Peyer's patch (tissue), 4 donors: ENCODE results near the gene COMMD4. TPM values are rescaled to one million over a fixed set of nuclear protein-coding genes. Genes with fewer than 3 reads are reported as not detected.

ENCODE experiments used
- DNase-seq, 3 donors: peaks; one replicate each; pipeline ENCODE4 v3.0.0-alpha.2; 2017 to 2019
- H3K27ac ChIP-seq, 4 donors: fragments of 200-600 bp; sonication (generic); one replicate each; pipeline ENCODE4 v1.5.1; 2016 to 2019
- H3K27me3 ChIP-seq, 2 donors: fragments of 200-600 bp; sonication (generic); one replicate each; pipeline ENCODE4 v1.5.1; 2019
- H3K36me3 ChIP-seq, 3 donors: fragments of 200-600 bp; sonication (generic); one replicate each; pipeline ENCODE4 v1.5.1; 2016 to 2019
- H3K4me1 ChIP-seq, 4 donors: fragments of 200-600 bp; sonication (generic); one replicate each; pipeline ENCODE4 v1.5.1; 2016 to 2019
- H3K4me3 ChIP-seq, 4 donors: fragments of 200-600 bp; sonication (generic); 1 replicate in 3 of 4; 2 replicates in 1 of 4; pipeline ENCODE4 v1.5.1; 2016 to 2019; ENCODE audit warnings: mild to moderate bottlenecking in 1 of 4
- H3K9me3 ChIP-seq, 4 donors: fragments of 200-600 bp; sonication (generic); one replicate each; pipeline ENCODE4 v1.5.1; 2016 to 2019; ENCODE audit warnings: mild to moderate bottlenecking in 1 of 4
- CTCF ChIP-seq, 6 experiments: fragments of 450-650 bp in 4 of 6; fragments of 200-600 bp in 2 of 6; sonication (generic) in 1 of 6; IDR thresholded peaks; one replicate each; pipeline ENCODE4 v1.5.1; 2017 to 2019; ENCODE audit warnings: antibody characterized with exemption in 6 of 6, mild to moderate bottlenecking in 3 of 6, moderate library complexity in 1 of 6
- POLR2A ChIP-seq, 2 donors: fragments of 450-650 bp; IDR thresholded peaks; one replicate each; pipeline ENCODE4 v1.5.1; 2017; ENCODE audit warnings: antibody characterized with exemption in 2 of 2, mild to moderate bottlenecking in 2 of 2, moderate library complexity in 2 of 2
- total RNA-seq, 4 donors: library from RNA; depleted of rRNA; stranded (reverse); fragments of >200 nt; gene quantifications; one replicate each; pipeline ENCODE4 v1.1.0, GENCODE V29; 2016

Gene COMMD4
- total RNA-seq, 4 donors from 2014 or later = 54.2 to 107 (median 68.0) TPM

DNA sequence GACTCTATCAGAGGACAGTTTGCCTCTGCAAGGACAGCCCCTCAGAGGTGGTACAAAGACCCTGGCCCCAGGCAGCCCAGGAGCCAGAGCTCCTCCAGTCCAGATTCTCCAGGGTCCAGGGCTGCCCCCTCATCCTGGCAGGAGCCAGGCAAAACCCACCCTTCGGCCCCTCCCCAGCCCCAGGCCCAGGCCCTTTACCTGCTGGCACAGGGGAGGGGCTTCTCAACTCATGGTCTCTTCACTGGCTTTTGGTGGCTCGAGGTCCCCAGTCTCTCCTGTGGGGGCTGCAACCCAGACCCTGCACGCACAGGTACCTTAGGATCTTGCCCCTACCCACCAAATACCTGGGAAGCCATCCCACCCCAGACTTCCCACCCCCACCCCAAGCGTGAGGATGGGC, 19.5 kb downstream of the COMMD4 start:
- Histone ChIP-seq H3K4me3 (no peak overlapping the region), H3K36me3 (peaks cover 0 to 45% (median 0%) of the 10 kb centered on the region in 3 donors), H3K4me1 (peaks cover 0 to 5% (median 0%) of the 10 kb centered on the region in 4 donors), H3K9me3 (peaks cover 0 to 6% (median 0%) of the 10 kb centered on the region in 4 donors), H3K27ac (no peak overlapping the region), H3K27me3 (no peaks in the 10 kb centered on the region)
- TF ChIP-seq POLR2A (IDR thresholded peaks at IDR 0.05) = no peak
- TF ChIP-seq CTCF (IDR thresholded peaks at IDR 0.05) = no peak
- no peak for DNase-seq

- no peak overlapping the region for H3K27ac ChIP-seq
- no peak for TF ChIP-seq CTCF (IDR thresholded peaks at IDR 0.05)
- TF ChIP-seq POLR2A (IDR thresholded peaks at IDR 0.05) = no peak
- H3K4me1 ChIP-seq = peaks cover 0 to 5% (median 0%) of the 10 kb centered on the region in 4 donors
- H3K9me3 ChIP-seq = no peaks in the 10 kb centered on the region
- H3K4me3 ChIP-seq = no peak overlapping the region
- no peaks in the 10 kb centered on the region for H3K27me3 ChIP-seq
- H3K36me3 ChIP-seq = peaks cover 0 to 51% (median 0%) of the 10 kb centered on the region in 3 donors
- no peak for DNase-seq
Observed at GRCh38 chr15:75356006-75356405, 20.1 kb downstream of the COMMD4 start.

DNA sequence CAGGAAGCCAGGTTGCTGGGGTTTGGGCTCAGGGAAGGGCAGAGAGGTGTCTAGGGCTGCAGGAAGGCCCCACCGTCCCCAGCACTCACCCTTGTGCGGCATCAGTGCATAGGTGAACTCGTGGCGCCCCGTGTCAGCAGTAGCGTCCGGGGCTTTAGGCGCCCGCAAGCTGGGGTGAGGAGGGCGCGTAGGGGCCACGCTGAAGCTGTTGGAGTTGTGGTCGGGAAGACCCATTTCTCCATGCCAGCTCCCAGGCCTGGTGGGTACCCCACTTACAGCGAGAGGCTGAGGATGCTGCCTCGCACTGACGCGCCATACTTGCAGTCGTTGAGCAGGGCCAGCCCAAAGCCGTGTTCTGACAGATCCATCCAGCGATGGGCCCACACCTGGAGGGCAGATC, 20.7 kb downstream of the COMMD4 start:
- H3K27me3 ChIP-seq = no peaks in the 10 kb centered on the region
- peaks cover 0 to 56% (median 0%) of the 10 kb centered on the region in 3 donors for H3K36me3 ChIP-seq
- no peaks in the 10 kb centered on the region for H3K9me3 ChIP-seq
- DNase-seq = no peak
- no peak overlapping the region for H3K4me3 ChIP-seq
- H3K4me1 ChIP-seq = peaks cover 0 to 5% (median 0%) of the 10 kb centered on the region in 4 donors
- no peak overlapping the region for H3K27ac ChIP-seq
- no peak for TF ChIP-seq POLR2A (IDR thresholded peaks at IDR 0.05)

DNA sequence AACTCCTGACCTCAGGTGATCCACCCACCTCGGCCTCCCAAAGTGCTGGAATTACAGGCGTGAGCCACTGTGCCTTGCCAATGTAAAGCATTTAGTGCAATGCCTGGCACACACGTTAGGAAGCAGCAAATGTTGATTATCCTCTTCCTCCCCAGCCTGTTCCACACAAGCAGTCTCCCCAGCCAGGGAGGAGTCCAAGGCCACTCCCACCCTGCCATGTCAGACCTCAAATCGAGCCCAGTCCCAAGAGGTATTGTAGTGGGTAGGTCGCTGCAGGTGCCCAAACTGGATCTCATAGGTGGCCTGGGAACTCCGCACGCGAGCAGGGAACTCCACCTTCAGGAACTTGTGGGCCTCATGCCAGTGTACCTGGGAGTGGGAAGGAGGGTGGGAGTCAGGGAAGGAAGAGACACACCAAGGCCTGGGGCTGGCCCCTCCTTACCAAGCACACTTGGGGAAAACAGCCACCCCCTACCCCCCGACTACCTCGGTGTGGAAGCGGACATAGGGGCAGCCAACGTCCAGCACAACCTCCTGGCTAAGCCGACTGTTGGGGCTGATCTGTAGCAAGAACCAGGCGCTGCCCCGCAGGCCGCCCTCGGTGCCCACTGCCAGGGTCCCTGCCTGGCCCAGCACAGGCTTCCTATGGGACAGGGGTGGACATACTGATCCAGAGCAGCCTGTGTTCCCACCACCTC, 22.3 kb downstream of the COMMD4 start:
- TF ChIP-seq POLR2A (IDR thresholded peaks at IDR 0.05) (no peak), CTCF (IDR thresholded peaks at IDR 0.05) (no peak)
- DNase-seq = peak in 1 of 3 donors; percentile 35
- Histone ChIP-seq H3K27ac (no peak overlapping the region), H3K27me3 (no peaks in the 10 kb centered on the region), H3K4me3 (no peak overlapping the region), H3K36me3 (peaks cover 0 to 72% (median 0%) of the 10 kb centered on the region in 3 donors), H3K4me1 (peaks cover 0 to 5% (median 0%) of the 10 kb centered on the region in 4 donors), H3K9me3 (no peaks in the 10 kb centered on the region)

GRCh38 chr15:75358771-75359536, 23.1 kb downstream of the COMMD4 start:
- Histone ChIP-seq H3K4me1 (no peaks in the 10 kb centered on the region), H3K27ac (no peak overlapping the region), H3K4me3 (no peak overlapping the region), H3K9me3 (no peaks in the 10 kb centered on the region), H3K36me3 (peaks cover 0 to 79% (median 0%) of the 10 kb centered on the region in 3 donors), H3K27me3 (no peaks in the 10 kb centered on the region)
- TF ChIP-seq POLR2A (IDR thresholded peaks at IDR 0.05) (no peak), CTCF (IDR thresholded peaks at IDR 0.05) (no peak)
- DNase-seq = peak in 1 of 3 donors; percentile 42
